BJ (cell line): ENCODE data around the gene TTC7B. TPM values are rescaled to one million over a fixed set of nuclear protein-coding genes. Genes with fewer than 3 reads are reported as not detected.

Experiments
- CTCF ChIA-PET: fragments of 350-600 bp; formaldehyde crosslinking; extraction: SDS; loops from one replicate; lab custom pipeline; 2021; ENCODE audit warnings: antibody characterized with exemption, inconsistent platforms; lab: Yijun Ruan, JAX
- POLR2A ChIA-PET: fragments of 300-600 bp; sonication (Branson Sonifier 250); formaldehyde crosslinking; extraction: SDS; loops from one replicate; lab custom pipeline; 2021; ENCODE audit warnings: antibody characterized with exemption; lab: Charles Lee
- DNase-seq: peaks from one replicate; pipeline ENCODE4 v3.0.0-alpha.2; 2011; ENCODE audit warnings: low read depth
- H3K27me3 ChIP-seq: 2 replicates; pipeline ENCODE4 v1.6.0; 2011; ENCODE audit warnings: low read length; ENCODE audit not compliant: control insufficient read depth, insufficient read depth
- H3K36me3 ChIP-seq: 2 replicates; pipeline ENCODE4 v1.5.1; 2011; ENCODE audit warnings: low read length; ENCODE audit not compliant: control insufficient read depth, insufficient read depth
- H3K4me3 ChIP-seq: 2 replicates; pipeline ENCODE4 v1.5.1; 2011; ENCODE audit warnings: low read depth, mild to moderate bottlenecking, control low read depth, low read length
- polyA plus RNA-seq: library from polyadenylated mRNA; depleted of rRNA; stranded (reverse); fragments of >200 nt; gene quantifications from 2 replicates; pipeline ENCODE4 v1.2.3, GENCODE V29; 2011
- TF ChIP-seq, protein P1 (sequence below): IDR thresholded peaks from 2 replicates; pipeline ENCODE4 v1.5.1; 2011; ENCODE audit warnings: low read depth, mild to moderate bottlenecking, control low read depth, inconsistent platforms, low read length, moderate library complexity; ENCODE audit not compliant: insufficient read depth

TTC7B gene
- polyA plus RNA-seq, 1 experiment: 46.9 TPM

DNA sequence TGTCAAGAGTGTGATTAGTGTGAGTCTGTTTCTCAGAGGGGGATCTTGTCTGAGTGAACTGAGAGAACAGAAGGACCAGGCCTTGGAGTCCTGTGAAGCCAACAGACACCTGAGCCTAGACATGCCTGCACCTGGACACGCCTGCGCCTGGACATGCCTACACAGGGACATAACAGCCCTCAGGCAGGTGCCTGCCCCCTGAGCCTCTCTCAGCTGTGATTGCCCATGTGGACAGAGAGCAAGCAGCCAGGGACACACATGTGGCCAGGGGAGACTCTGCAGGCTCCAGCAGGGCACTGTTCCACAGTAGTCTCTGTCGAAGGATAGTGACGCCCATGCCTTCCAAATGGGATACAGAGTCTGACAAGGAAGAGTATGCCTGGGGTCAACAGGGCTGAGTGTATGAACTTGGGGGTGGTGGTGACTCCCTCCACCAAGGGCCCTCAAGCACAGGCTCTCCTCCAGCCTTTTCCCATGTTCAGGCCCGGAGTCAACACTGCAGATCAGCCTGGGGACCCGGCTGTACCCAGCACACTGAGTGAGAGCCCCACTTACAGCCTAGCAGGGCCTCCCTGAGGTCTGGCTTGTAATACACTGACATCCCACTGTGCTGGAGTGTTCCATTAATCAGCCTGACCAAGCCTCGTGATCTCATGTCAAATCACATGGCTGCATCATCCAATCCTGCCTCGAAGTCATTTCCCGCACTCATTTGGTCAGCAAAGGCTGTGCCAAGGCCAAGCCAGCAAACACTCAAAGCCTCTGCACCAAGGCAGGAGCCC is 246.4 kb downstream of the TTC7B start:
- no peaks in the 10 kb centered on the region; the same call in none of the 2 replicates for H3K36me3 ChIP-seq
- H3K27me3 ChIP-seq: no peaks in the 10 kb centered on the region
- no peak overlapping the region for H3K4me3 ChIP-seq
- POLR2A ChIA-PET: no interaction called here
- CTCF ChIA-PET: no interaction called here
- TF ChIP-seq, protein P1, sequence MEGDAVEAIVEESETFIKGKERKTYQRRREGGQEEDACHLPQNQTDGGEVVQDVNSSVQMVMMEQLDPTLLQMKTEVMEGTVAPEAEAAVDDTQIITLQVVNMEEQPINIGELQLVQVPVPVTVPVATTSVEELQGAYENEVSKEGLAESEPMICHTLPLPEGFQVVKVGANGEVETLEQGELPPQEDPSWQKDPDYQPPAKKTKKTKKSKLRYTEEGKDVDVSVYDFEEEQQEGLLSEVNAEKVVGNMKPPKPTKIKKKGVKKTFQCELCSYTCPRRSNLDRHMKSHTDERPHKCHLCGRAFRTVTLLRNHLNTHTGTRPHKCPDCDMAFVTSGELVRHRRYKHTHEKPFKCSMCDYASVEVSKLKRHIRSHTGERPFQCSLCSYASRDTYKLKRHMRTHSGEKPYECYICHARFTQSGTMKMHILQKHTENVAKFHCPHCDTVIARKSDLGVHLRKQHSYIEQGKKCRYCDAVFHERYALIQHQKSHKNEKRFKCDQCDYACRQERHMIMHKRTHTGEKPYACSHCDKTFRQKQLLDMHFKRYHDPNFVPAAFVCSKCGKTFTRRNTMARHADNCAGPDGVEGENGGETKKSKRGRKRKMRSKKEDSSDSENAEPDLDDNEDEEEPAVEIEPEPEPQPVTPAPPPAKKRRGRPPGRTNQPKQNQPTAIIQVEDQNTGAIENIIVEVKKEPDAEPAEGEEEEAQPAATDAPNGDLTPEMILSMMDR: no peak
- DNase-seq: no peak

DNA sequence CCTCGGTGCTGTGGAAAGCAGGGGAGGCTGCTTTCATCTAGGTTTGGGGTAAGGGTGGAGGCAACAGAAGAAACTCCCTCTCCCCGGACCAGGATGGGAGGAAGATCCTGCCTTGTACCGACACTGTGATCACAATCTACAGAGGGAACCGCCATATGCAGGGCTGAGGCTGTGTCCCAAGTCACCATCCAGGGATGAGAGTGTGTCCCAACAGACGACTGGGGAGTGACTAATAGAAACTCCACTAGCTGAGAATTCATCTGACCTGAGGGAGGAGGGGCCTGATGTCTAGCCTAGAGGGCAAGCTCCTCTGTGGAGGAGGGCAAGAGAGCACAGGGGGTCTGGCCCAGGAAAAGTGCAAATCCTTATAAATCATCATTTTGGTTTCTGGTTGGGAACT is 247.0 kb downstream of the TTC7B start:
- no peaks in the 10 kb centered on the region; the same call in none of the 2 replicates for H3K36me3 ChIP-seq
- ChIA-PET POLR2A (no interaction called here), CTCF (interaction anchor here (1.5 kb wide), 1 partner anchor 129 kb away, joined by 3 read pairs; no protein-coding TSS in a partner anchor)
- no peaks in the 10 kb centered on the region for H3K27me3 ChIP-seq
- no peak overlapping the region for H3K4me3 ChIP-seq
- TF ChIP-seq, protein P1: no peak
- no peak for DNase-seq

DNA sequence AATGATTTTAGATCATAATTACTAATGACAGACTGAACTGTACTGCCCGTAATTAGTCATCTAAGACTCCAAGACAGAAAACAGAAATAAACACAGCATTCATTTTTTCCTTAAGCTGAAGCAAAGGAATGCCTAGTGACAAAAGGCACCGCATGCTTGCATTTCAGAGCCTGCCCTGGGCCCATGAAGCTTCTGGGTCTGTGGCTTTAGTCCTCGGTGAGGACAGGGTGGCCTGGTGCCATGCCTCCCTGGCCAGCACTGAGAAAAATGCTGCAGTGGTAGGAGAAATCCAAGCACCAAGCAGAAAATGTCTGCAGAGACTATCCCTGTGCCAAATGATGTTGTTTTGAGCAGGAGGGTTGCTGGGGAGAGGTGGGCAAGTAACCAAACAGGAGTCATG is 247.8 kb downstream of the TTC7B start:
- DNase-seq: no peak
- TF ChIP-seq, protein P1: no peak
- no peak overlapping the region for H3K4me3 ChIP-seq
- no peaks in the 10 kb centered on the region; the same call in none of the 2 replicates for H3K36me3 ChIP-seq
- ChIA-PET CTCF (interaction anchor here (1.5 kb wide), 1 partner anchor 129 kb away, joined by 3 read pairs; no protein-coding TSS in a partner anchor), POLR2A (no interaction called here)
- no peaks in the 10 kb centered on the region for H3K27me3 ChIP-seq

DNA sequence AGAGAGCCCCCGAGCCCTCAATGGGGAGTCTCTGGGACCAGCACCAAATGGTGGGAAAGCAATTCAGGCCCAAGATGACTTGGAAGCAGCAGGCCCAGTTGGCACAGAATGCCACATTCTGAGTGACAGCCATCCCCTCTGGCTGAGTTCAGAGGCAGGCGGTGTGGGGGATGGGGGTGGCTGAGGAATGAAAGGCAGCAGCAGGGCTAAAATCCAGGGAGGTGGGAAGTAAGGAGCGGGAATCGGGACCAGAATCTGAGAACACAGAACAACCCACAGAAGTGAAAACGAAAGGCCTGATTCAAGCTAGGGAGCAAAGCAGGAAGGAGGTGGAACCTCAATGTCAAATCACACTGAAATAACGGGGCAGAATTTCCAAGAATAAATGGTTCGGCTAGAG is 248.2 kb downstream of the TTC7B start:
- Histone ChIP-seq H3K36me3 (no peaks in the 10 kb centered on the region; the same call in none of the 2 replicates), H3K27me3 (no peaks in the 10 kb centered on the region), H3K4me3 (no peak overlapping the region)
- ChIA-PET POLR2A (no interaction called here), CTCF (interaction anchor here (1.5 kb wide), 1 partner anchor 130 kb away, joined by 3 read pairs; no protein-coding TSS in a partner anchor)
- no peak for DNase-seq
- TF ChIP-seq, protein P1: no peak

DNA sequence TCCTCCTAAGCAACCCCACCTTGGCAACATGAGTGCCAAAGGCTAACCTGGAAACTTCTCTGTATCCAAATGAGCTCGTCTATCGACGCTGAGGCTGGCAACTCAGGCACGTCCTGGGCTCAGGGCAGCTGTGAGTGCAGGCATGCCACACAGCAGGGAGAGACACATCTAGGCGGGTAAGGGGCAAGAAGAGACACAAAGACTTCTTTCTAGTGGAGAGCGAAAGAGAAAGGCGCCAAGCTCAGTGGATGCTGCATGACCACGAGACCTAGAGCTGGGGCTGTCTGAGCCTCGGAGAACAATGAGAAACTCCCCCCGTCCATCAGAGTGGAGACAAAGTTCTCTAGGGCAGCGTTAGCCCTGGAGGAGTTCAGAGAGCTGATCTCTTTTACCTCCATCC is 249.0 kb downstream of the TTC7B start:
- Histone ChIP-seq H3K27me3 (no peaks in the 10 kb centered on the region), H3K4me3 (no peak overlapping the region), H3K36me3 (no peaks in the 10 kb centered on the region; the same call in none of the 2 replicates)
- TF ChIP-seq, protein P1: no peak
- CTCF ChIA-PET: no interaction called here
- POLR2A ChIA-PET: no interaction called here
- no peak for DNase-seq
